Measurements from ENCODE around the gene SMPD3. TPM values are rescaled to one million over a fixed set of nuclear protein-coding genes. Genes with fewer than 3 reads are reported as not detected.

SMPD3 gene
- total RNA-seq, 4 donors from 2014 or later: 0.33 to 2.4 (median 1.3) TPM

DNA sequence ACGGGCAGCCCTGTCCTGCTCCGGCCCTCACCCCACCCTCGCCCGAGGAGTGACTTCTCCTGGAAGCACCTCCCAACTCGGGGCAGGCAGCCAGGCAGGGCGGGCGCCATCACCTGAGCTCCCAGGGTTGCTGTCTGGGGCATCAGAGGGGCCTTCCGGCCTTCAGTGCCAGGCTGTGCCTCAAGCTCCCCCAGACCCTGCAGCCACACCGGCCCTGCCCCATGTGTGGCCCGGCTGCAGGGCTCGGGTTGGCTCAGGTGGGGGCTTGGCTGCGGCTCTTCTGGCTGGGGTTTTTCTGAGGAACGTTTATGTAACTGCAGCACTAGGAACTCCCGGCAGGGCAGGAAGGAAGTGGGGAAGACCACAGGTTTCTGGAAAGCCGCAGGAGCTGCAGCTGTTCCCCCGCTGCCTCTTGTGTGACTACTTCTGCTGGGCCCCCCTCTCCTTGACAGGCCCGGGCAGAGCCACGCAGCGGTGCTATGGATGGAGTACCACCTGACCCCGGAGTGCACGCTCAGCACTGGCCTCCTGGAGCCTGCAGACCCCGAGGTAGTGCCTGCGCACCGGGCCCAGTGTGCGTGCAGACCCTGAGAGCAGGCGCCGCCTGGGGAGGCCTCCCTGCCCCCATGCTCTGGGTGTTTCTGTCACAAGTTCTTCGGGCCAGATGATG lies 91.9 kb downstream of the SMPD3 start:
- intact Hi-C loops (cut with DNase I): no loop called here
- WGBS, 2 donors: 78 to 84% methylated on average over 4 to 11 of the region's 28 CpGs

DNA sequence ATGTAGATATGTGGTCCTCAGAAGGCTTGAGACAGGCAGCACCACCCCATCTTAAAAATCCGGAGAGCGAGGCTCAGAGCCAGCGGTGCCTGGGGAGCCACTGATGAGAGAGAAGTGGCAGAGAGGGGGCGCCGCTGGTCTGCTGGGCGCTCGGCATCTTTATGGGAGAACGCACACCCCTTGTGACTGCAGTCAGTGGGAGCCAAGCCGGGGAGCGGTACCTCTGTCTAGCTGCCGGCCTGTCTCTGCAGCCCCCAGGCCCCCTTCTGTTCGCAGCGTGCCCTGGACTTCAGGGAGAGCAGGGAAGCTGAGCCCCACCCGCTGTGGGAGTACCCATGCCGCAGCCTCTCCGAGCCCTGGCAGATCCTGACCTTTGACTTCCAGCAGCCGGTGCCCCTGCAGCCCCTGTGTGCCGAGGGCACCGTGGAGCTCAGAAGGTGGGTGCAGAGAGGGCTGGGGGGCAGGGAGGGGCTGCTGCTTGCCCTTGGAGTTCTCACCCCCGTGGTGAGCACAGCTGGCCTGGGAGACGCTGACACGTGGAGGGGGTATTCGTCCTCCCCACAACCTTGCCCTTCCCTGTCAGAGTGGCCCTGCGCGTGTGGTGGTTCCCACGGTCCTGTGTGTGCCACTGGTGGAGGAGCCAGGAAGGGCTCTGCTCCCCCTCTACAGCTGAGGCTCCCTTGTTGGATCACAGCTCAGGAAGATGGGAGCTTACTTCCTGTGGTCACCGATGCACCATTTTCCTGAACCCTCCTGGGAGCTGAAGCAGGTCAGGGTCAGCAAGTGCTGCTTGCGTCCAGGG lies 92.7 kb downstream of the SMPD3 start:
- no peaks in the 10 kb centered on the region for H3K4me1 ChIP-seq
- TF ChIP-seq, protein P1, sequence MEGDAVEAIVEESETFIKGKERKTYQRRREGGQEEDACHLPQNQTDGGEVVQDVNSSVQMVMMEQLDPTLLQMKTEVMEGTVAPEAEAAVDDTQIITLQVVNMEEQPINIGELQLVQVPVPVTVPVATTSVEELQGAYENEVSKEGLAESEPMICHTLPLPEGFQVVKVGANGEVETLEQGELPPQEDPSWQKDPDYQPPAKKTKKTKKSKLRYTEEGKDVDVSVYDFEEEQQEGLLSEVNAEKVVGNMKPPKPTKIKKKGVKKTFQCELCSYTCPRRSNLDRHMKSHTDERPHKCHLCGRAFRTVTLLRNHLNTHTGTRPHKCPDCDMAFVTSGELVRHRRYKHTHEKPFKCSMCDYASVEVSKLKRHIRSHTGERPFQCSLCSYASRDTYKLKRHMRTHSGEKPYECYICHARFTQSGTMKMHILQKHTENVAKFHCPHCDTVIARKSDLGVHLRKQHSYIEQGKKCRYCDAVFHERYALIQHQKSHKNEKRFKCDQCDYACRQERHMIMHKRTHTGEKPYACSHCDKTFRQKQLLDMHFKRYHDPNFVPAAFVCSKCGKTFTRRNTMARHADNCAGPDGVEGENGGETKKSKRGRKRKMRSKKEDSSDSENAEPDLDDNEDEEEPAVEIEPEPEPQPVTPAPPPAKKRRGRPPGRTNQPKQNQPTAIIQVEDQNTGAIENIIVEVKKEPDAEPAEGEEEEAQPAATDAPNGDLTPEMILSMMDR (IDR thresholded peaks at IDR 0.05): no peak
- TF ChIP-seq POLR2A (IDR thresholded peaks at IDR 0.05): no peak
- peaks cover 35 to 39% of the 10 kb centered on the region in 2 donors for H3K36me3 ChIP-seq
- H3K27me3 ChIP-seq: no peaks in the 10 kb centered on the region
- no peaks in the 10 kb centered on the region for H3K9me3 ChIP-seq
- WGBS, 2 donors: 86 to 90% methylated on average over 15 to 17 of the region's 28 CpGs
- intact Hi-C loops (cut with DNase I): no loop called here
- DNase-seq: no peak
- no peak overlapping the region for H3K27ac ChIP-seq
- no peak overlapping the region for H3K4me3 ChIP-seq (replicated peaks in 1 of 3)

More for the DNA sequence above, 91.9 kb downstream of the SMPD3 start:
- no peak for DNase-seq
- H3K36me3 ChIP-seq: peaks cover 34 to 35% of the 10 kb centered on the region in 2 donors
- TF ChIP-seq, protein P1 (IDR thresholded peaks at IDR 0.05): no peak
- no peak for TF ChIP-seq POLR2A (IDR thresholded peaks at IDR 0.05)
- H3K27ac ChIP-seq: no peak overlapping the region
- no peaks in the 10 kb centered on the region for H3K4me1 ChIP-seq
- no peak overlapping the region for H3K4me3 ChIP-seq (replicated peaks in 1 of 3)
- no peaks in the 10 kb centered on the region for H3K9me3 ChIP-seq
- H3K27me3 ChIP-seq: no peaks in the 10 kb centered on the region

DNA sequence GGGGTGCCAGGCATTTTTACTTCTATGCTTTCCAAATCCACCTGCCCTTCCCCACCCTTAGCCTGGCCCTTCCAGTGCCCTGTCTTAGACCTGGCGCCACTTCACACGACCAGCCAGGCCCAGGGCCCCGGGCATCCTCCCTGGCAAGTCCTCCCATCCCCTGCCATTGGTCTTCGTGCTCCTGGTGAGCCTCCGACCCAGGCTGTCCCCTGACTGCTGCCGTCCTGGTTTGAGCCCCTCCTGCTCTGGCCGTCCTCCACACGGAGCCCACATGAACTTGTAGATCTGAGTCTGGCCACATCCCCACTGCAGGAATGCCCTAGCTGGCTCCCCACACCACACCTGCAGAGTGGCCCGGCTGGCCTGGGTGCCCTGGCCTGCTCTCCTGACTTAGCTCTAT lies 93.5 kb downstream of the SMPD3 start:
- Histone ChIP-seq H3K36me3 (peaks cover 35 to 39% of the 10 kb centered on the region in 2 donors), H3K27ac (no peak overlapping the region), H3K9me3 (no peaks in the 10 kb centered on the region), H3K4me1 (no peaks in the 10 kb centered on the region), H3K27me3 (no peaks in the 10 kb centered on the region), H3K4me3 (replicated peaks in 1 of 3) (no peak overlapping the region)
- WGBS, 2 donors: 95 to 96% methylated on average over 9 of the region's 9 CpGs
- no peak for DNase-seq
- TF ChIP-seq, protein P1 (IDR thresholded peaks at IDR 0.05): no peak
- no peak for TF ChIP-seq POLR2A (IDR thresholded peaks at IDR 0.05)
- intact Hi-C loops (cut with DNase I): no loop called here

DNA sequence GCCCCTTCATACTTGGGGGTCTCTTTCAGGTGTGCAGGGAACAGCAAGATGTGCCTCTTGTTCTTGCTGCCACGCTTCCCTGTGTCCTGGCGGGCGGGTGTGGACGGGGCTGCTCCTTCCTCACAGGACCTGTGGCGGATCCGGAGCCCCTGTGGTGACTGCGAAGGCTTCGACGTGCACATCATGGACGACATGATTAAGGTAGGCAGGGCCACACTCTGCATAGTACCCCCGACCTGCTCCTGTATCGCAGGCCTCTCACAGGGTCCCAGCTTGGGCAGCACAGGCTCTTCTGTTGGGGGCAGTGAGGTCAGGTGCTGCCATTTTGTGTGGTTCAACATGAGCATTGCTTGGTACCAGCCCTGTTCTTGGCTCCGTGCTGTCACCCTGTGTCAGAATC lies 94.9 kb downstream of the SMPD3 start:
- Histone ChIP-seq H3K9me3 (no peaks in the 10 kb centered on the region), H3K4me1 (peaks cover 0 to under 1% of the 10 kb centered on the region in 2 donors), H3K27me3 (no peaks in the 10 kb centered on the region), H3K27ac (no peak overlapping the region), H3K4me3 (replicated peaks in 1 of 3) (no peak overlapping the region), H3K36me3 (peaks cover 43 to 51% of the 10 kb centered on the region in 2 donors)
- no peak for DNase-seq
- 85 to 99% methylated on average over 12 to 13 of the region's 13 CpGs for WGBS, 2 donors
- intact Hi-C loops (cut with DNase I): no loop called here
- no peak for TF ChIP-seq POLR2A (IDR thresholded peaks at IDR 0.05)

DNA sequence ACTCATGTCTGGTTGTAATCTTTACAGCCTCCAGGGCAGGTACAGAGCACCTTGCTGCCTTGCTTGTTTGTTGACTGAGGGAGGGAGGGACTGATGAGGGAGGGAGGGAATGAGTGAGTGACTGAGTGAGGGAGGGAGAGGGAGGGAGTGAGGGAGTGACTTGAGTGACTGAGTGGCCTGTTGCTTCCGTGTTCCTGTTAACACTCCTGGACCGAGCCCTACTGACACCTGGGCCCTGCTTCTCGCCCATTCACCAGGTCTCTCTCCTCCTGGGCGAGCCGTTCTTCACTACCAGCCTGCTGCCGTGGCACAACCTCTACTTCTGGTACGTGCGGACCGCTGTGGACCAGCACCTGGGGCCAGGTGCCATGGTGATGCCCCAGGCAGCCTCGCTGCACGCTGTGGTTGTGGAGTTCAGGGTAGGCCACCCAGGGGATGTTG lies 96.3 kb downstream of the SMPD3 start:
- TF ChIP-seq POLR2A (IDR thresholded peaks at IDR 0.05): no peak
- TF ChIP-seq, protein P1 (IDR thresholded peaks at IDR 0.05): no peak
- Histone ChIP-seq H3K36me3 (peaks cover 37 to 42% of the 10 kb centered on the region in 2 donors), H3K9me3 (no peaks in the 10 kb centered on the region), H3K4me1 (peaks cover 11 to 14% of the 10 kb centered on the region in 2 donors), H3K4me3 (replicated peaks in 1 of 3) (no peak overlapping the region), H3K27ac (no peak overlapping the region), H3K27me3 (no peaks in the 10 kb centered on the region)
- WGBS, 2 donors: 92 to 93% methylated on average over 11 of the region's 11 CpGs
- no peak for DNase-seq
- intact Hi-C loops (cut with DNase I): no loop called here
